MM.1S (cell line): ENCODE results near the gene IVNS1ABP.

Experiments
- DNase-seq: peaks from one replicate; pipeline ENCODE4 v3.0.0-alpha.2; 2015
- H2AFZ ChIP-seq: fragments of 300-600 bp; sonication (generic); 2 replicates; pipeline ENCODE4 v1.6.0; 2016; ENCODE audit warnings: antibody characterized with exemption, low read length
- H3F3A ChIP-seq: fragments of 300-600 bp; sonication (generic); 2 replicates; pipeline ENCODE4 v1.6.1; 2016; ENCODE audit warnings: mild to moderate bottlenecking, antibody characterized with exemption, low read length, moderate library complexity, mixed read lengths; ENCODE audit not compliant: insufficient read depth
- H3K27ac ChIP-seq: fragments of 300-600 bp; sonication (generic); 2 replicates; pipeline ENCODE4 v1.5.1; 2016; ENCODE audit warnings: mild to moderate bottlenecking, low read length
- H3K27me3 ChIP-seq: fragments of 300-600 bp; sonication (generic); replicated peaks from 2 replicates; pipeline ENCODE4 v1.6.0; 2016; ENCODE audit warnings: low read length; ENCODE audit not compliant: insufficient read depth
- H3K36me3 ChIP-seq: fragments of 300-600 bp; sonication (generic); replicated peaks from 2 replicates; pipeline ENCODE4 v1.6.1; 2016; ENCODE audit warnings: mild to moderate bottlenecking, low read length, mixed read lengths; ENCODE audit not compliant: insufficient read depth
- H3K4me1 ChIP-seq: fragments of 300-600 bp; sonication (generic); 2 replicates; pipeline ENCODE4 v1.6.1; 2016; ENCODE audit warnings: low read length, mixed read lengths
- H3K4me2 ChIP-seq: fragments of 300-600 bp; sonication (generic); 2 replicates; pipeline ENCODE4 v1.6.0; 2016; ENCODE audit warnings: low read depth, low read length
- H3K4me3 ChIP-seq: fragments of 300-600 bp; sonication (generic); 2 replicates; pipeline ENCODE4 v1.5.1; 2016; ENCODE audit warnings: low read length, mixed read lengths
- H3K79me2 ChIP-seq: fragments of 300-600 bp; sonication (generic); 2 replicates; pipeline ENCODE4 v1.6.1; 2016; ENCODE audit warnings: mixed run types, low read length, mixed read lengths
- H3K9ac ChIP-seq: fragments of 300-600 bp; sonication (generic); 2 replicates; pipeline ENCODE4 v1.6.1; 2016; ENCODE audit warnings: low read length, mixed read lengths
- H3K9me2 ChIP-seq: fragments of 300-600 bp; sonication (generic); replicated peaks from 2 replicates; pipeline ENCODE4 v1.6.1; 2016; ENCODE audit warnings: mild to moderate bottlenecking, low read length, mixed read lengths; ENCODE audit not compliant: insufficient read depth
- H3K9me3 ChIP-seq: fragments of 300-600 bp; sonication (generic); replicated peaks from 2 replicates; pipeline ENCODE4 v1.6.1; 2016; ENCODE audit warnings: mild to moderate bottlenecking, low read length, mixed read lengths; ENCODE audit not compliant: insufficient read depth
- H4K20me1 ChIP-seq: fragments of 300-600 bp; sonication (generic); 2 replicates; pipeline ENCODE4 v1.6.1; 2016; ENCODE audit warnings: mild to moderate bottlenecking, low read length, moderate library complexity, mixed read lengths; ENCODE audit not compliant: insufficient read depth
- EZH2 ChIP-seq: fragments of 300-600 bp; sonication (generic); optimal IDR thresholded peaks from 2 replicates; pipeline ENCODE3; 2017; ENCODE audit warnings: low read depth, mild to moderate bottlenecking, antibody characterized with exemption, low read length, mixed read lengths
- EZH2phosphoT487 ChIP-seq: fragments of 300-600 bp; sonication (generic); IDR thresholded peaks from 2 replicates; pipeline ENCODE4 v1.6.1; 2018; ENCODE audit warnings: antibody characterized with exemption, low read length
- TF ChIP-seq, protein P1 (sequence below): fragments of 300-600 bp; sonication (generic); IDR thresholded peaks from 2 replicates; pipeline ENCODE4 v1.5.1; 2016; ENCODE audit warnings: antibody characterized with exemption, low read length, mixed read lengths

IVNS1ABP gene

DNA sequence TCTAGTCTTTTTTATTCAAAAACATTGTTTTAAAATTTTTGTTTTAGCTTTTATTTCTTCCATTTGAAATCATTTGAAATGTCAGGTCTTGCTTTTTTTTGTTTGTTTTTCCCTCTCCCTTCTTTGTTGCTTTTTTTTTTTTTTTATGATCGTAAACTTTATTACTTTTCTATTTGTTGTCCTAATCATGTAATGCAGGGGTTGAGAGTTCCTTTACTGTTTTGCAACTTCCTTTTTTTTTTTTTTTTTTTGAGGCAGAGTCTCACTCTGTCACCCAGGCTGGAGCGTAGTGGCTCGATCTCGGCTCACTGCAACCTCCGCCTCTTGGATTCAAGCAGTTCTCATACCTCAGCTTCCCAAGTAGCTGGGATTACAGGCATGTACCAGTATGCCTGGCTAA lies 24.8 kb downstream of the IVNS1ABP start:
- H3K27me3 ChIP-seq, result no peaks in the 10 kb centered on the region
- H3K9me2 ChIP-seq, result no peaks in the 10 kb centered on the region
- H3K79me2 ChIP-seq, result no peaks in the 10 kb centered on the region
- no peak overlapping the region for H3K4me2 ChIP-seq
- H3K36me3 ChIP-seq, result no peaks in the 10 kb centered on the region; the same call in 1 of the 2 replicates
- H3K9ac ChIP-seq, result no peak overlapping the region
- TF ChIP-seq EZH2 (no peak), EZH2phosphoT487 (no peak)
- TF ChIP-seq, protein P1, sequence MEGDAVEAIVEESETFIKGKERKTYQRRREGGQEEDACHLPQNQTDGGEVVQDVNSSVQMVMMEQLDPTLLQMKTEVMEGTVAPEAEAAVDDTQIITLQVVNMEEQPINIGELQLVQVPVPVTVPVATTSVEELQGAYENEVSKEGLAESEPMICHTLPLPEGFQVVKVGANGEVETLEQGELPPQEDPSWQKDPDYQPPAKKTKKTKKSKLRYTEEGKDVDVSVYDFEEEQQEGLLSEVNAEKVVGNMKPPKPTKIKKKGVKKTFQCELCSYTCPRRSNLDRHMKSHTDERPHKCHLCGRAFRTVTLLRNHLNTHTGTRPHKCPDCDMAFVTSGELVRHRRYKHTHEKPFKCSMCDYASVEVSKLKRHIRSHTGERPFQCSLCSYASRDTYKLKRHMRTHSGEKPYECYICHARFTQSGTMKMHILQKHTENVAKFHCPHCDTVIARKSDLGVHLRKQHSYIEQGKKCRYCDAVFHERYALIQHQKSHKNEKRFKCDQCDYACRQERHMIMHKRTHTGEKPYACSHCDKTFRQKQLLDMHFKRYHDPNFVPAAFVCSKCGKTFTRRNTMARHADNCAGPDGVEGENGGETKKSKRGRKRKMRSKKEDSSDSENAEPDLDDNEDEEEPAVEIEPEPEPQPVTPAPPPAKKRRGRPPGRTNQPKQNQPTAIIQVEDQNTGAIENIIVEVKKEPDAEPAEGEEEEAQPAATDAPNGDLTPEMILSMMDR, result no peak
- peaks cover 14% of the 10 kb centered on the region for H3K4me1 ChIP-seq
- no peak for DNase-seq
- no peak overlapping the region for H2AFZ ChIP-seq
- no peak overlapping the region for H3K27ac ChIP-seq
- H4K20me1 ChIP-seq, result no peaks in the 10 kb centered on the region
- no peaks in the 10 kb centered on the region for H3K9me3 ChIP-seq
- no peaks in the 10 kb centered on the region for H3F3A ChIP-seq
- H3K4me3 ChIP-seq, result no peak overlapping the region

DNA sequence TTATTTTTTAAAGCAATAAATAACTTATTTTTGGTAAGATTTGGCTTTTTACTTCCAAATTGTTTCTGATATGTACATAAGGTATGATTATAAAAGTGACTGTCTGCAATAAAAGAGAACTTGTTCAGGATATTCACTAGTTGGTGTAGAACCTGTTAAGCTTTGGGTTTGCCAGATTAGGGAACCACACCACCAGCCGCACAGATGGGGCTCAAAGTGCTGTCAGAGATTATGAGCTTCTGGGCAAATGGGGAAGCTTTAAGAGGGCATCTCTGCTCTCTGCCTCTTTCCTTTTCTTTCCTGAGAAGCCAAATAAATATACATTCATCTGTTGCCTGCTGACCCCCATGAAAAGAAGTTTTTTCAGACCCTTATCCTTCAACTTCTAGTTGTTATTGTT lies 25.4 kb downstream of the IVNS1ABP start:
- no peak overlapping the region for H3K4me2 ChIP-seq
- H3K9me3 ChIP-seq, result no peaks in the 10 kb centered on the region
- H3K79me2 ChIP-seq, result no peaks in the 10 kb centered on the region
- H2AFZ ChIP-seq, result no peak overlapping the region
- TF ChIP-seq EZH2 (no peak), EZH2phosphoT487 (no peak)
- TF ChIP-seq, protein P1, result no peak
- H3K27me3 ChIP-seq, result no peaks in the 10 kb centered on the region
- no peak for DNase-seq
- H3F3A ChIP-seq, result no peaks in the 10 kb centered on the region
- H3K9ac ChIP-seq, result no peak overlapping the region
- H3K27ac ChIP-seq, result no peak overlapping the region
- no peaks in the 10 kb centered on the region for H4K20me1 ChIP-seq
- H3K4me3 ChIP-seq, result no peak overlapping the region
- H3K36me3 ChIP-seq, result no peaks in the 10 kb centered on the region; the same call in 1 of the 2 replicates
- H3K9me2 ChIP-seq, result no peaks in the 10 kb centered on the region
- H3K4me1 ChIP-seq, result peaks cover 14% of the 10 kb centered on the region

DNA sequence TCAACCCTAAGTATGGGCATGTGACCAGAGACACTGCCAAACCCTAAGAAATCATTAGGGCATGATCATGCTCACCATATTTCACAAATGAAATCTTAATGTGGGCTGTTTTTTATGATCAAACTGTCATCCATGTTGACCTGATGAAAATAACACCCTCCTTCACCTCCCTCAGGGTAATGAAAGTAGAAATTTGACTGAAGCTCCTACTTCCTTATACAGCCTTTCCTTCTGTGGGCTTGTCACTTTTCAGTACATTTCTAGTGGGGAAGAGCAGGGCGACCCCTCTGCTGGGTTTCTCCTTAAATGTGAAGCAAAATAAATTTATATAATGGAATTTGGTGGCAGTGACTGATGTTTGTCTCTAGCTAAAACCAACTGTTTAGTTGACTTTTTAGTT lies 25.9 kb downstream of the IVNS1ABP start:
- no peaks in the 10 kb centered on the region; the same call in 1 of the 2 replicates for H3K36me3 ChIP-seq
- no peak overlapping the region for H3K4me2 ChIP-seq
- no peak overlapping the region for H3K9ac ChIP-seq
- DNase-seq, result no peak
- H3K9me2 ChIP-seq, result no peaks in the 10 kb centered on the region
- TF ChIP-seq EZH2, result no peak
- no peak for TF ChIP-seq EZH2phosphoT487
- TF ChIP-seq, protein P1, result no peak
- H4K20me1 ChIP-seq, result no peaks in the 10 kb centered on the region
- no peak overlapping the region for H3K4me3 ChIP-seq
- no peaks in the 10 kb centered on the region for H3K9me3 ChIP-seq
- H3K27ac ChIP-seq, result no peak overlapping the region
- H3K27me3 ChIP-seq, result no peaks in the 10 kb centered on the region
- H3F3A ChIP-seq, result no peaks in the 10 kb centered on the region
- H3K4me1 ChIP-seq, result peaks cover 14% of the 10 kb centered on the region
- H3K79me2 ChIP-seq, result no peaks in the 10 kb centered on the region
- no peak overlapping the region for H2AFZ ChIP-seq
